Measurements from ENCODE around the gene KIF23. TPM values are rescaled to one million over a fixed set of nuclear protein-coding genes. Genes with fewer than 3 reads are reported as not detected.
A peak's percentile ranks its signal among the peaks of the same experiment; 100 is the strongest.

Gene KIF23
- total and polyA plus RNA-seq, 2 of the 4 experiments (the other 2 are of a cell fraction) = 37.7 to 56.1 TPM

- Histone ChIP-seq H3K4me1 (ENCODE audit: control insufficient read depth, insufficient read depth, low read length) (0 out of 2 replicates have a peak, but pooled peaks cover 3% of the 10 kb centered on the region), H4K5ac (ENCODE audit: low read depth, low read length) (no peak overlapping the region), H3K23ac (ENCODE audit: low read depth, low read length) (no peak overlapping the region), H2AFZ (replicated peaks; ENCODE audit: low read length, poor library complexity) (no peak overlapping the region), H3K79me1 (ENCODE audit: low read depth in 1 of 2, low read length in 2 of 2) (peaks cover 2 to 26% of the 10 kb centered on the region in 2 experiments; a peak in 3 of 4 replicates), H2BK5ac (ENCODE audit: low read depth, low read length, poor library complexity, severe bottlenecking) (peak overlapping the region; percentile 82), H3K36me3 (ENCODE audit: control insufficient read depth, insufficient read depth, low read length) (no peaks in the 10 kb centered on the region; the same call in 1 of the 2 replicates), H2BK20ac (ENCODE audit: low read depth, low read length) (no peak overlapping the region), H3K18ac (ENCODE audit: low read depth, low read length) (no peak overlapping the region), H4K20me1 (ENCODE audit: insufficient read depth, low read length) (peaks cover 14% of the 10 kb centered on the region), H3K14ac (replicated peaks; ENCODE audit: low read depth, low read length) (peak overlapping the region; percentile 15; the same call in 1 of the 2 replicates), H3K27me3 (ENCODE audit: control insufficient read depth, insufficient read depth, low read length) (no peaks in the 10 kb centered on the region), H2AK9ac (replicated peaks; ENCODE audit: low read depth, low read length, poor library complexity) (peak overlapping the region; percentile 16), H3K9me1 (ENCODE audit: insufficient read depth, low read length) (peaks cover 33% of the 10 kb centered on the region), H3K9me3 (ENCODE audit: control insufficient read depth, insufficient read depth, low read length) (no peaks in the 10 kb centered on the region), H4K91ac (ENCODE audit: insufficient read depth, low read depth, low read length) (no peak overlapping the region), H2BK120ac (ENCODE audit: low read depth, low read length) (no peak overlapping the region), H3K56ac (ENCODE audit: extremely low read depth, insufficient read depth, low read length) (no peak overlapping the region), H2AK5ac (ENCODE audit: low read depth, low read length) (peak overlapping the region; percentile 10; the same call in 1 of the 2 replicates), H2BK15ac (ENCODE audit: low read depth, low read length) (no peak overlapping the region), H3K4ac (ENCODE audit: low read depth, low read length) (no peak overlapping the region), H3K27ac (ENCODE audit: insufficient read depth, low read length) (no peak overlapping the region), H3K9ac (ENCODE audit: low read depth, low read length) (no peak overlapping the region), H4K8ac (ENCODE audit: low read depth in 2 of 2, low read length in 2 of 2) (no peak overlapping the region), H3K4me3 (ENCODE audit: insufficient read depth, low read depth, low read length) (no peak overlapping the region), H3K4me2 (ENCODE audit: low read depth, low read length) (no peak overlapping the region)
- DNase-seq = no peak
- intact Hi-C loops (cut with micrococcal nuclease) = no loop called here
- ChIA-PET CTCF (no interaction called here), POLR2A (ENCODE audit: unreplicated experiment) (no interaction called here)
- ATAC-seq (ENCODE audit: low read depth) = no peak
- WGBS, 2 experiments (ENCODE audit: extremely low coverage in 2 of 2, insufficient read length in 1 of 2) = 100% methylated on average over 1 of the region's 7 CpGs; no CpG with 5 or more reads in 1 of the 2 experiments
- no TSS peak for BruUV-seq (replicated peaks)
- TF ChIP-seq, protein P1, sequence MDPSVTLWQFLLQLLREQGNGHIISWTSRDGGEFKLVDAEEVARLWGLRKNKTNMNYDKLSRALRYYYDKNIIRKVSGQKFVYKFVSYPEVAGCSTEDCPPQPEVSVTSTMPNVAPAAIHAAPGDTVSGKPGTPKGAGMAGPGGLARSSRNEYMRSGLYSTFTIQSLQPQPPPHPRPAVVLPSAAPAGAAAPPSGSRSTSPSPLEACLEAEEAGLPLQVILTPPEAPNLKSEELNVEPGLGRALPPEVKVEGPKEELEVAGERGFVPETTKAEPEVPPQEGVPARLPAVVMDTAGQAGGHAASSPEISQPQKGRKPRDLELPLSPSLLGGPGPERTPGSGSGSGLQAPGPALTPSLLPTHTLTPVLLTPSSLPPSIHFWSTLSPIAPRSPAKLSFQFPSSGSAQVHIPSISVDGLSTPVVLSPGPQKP (IDR thresholded peaks at IDR 0.05; ENCODE audit: borderline replicate concordance, low read depth, low read length) = no peak
- no peak for TF ChIP-seq POLR2A (IDR thresholded peaks at IDR 0.05; ENCODE audit: low read depth, low read length)
- no peak for TF ChIP-seq CHD1 (IDR thresholded peaks at IDR 0.05; ENCODE audit: low read depth, low read length)
- TF ChIP-seq, protein P2, sequence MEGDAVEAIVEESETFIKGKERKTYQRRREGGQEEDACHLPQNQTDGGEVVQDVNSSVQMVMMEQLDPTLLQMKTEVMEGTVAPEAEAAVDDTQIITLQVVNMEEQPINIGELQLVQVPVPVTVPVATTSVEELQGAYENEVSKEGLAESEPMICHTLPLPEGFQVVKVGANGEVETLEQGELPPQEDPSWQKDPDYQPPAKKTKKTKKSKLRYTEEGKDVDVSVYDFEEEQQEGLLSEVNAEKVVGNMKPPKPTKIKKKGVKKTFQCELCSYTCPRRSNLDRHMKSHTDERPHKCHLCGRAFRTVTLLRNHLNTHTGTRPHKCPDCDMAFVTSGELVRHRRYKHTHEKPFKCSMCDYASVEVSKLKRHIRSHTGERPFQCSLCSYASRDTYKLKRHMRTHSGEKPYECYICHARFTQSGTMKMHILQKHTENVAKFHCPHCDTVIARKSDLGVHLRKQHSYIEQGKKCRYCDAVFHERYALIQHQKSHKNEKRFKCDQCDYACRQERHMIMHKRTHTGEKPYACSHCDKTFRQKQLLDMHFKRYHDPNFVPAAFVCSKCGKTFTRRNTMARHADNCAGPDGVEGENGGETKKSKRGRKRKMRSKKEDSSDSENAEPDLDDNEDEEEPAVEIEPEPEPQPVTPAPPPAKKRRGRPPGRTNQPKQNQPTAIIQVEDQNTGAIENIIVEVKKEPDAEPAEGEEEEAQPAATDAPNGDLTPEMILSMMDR (conservative IDR thresholded peaks at IDR 0.05; ENCODE audit: low read depth, low read length) = no peak
- no peak for TF ChIP-seq RAD21 (IDR thresholded peaks at IDR 0.05; ENCODE audit: low read length)
- TF ChIP-seq BHLHE40 (IDR thresholded peaks at IDR 0.05; ENCODE audit: low read depth, low read length) = no peak
- TF ChIP-seq NFE2L2 (IDR thresholded peaks at IDR 0.05; ENCODE audit: low read depth, low read length) = no peak
- TF ChIP-seq CEBPB (IDR thresholded peaks at IDR 0.05; ENCODE audit: low read depth, low read length) = no peak
- TF ChIP-seq FOS (IDR thresholded peaks at IDR 0.05; ENCODE audit: low read depth, low read length) = no peak
- TF ChIP-seq MXI1 (IDR thresholded peaks at IDR 0.05; ENCODE audit: borderline replicate concordance, low read depth, low read length) = no peak
- TF ChIP-seq USF2 (IDR thresholded peaks at IDR 0.05; ENCODE audit: low read depth, low read length) = no peak
- no peak for TF ChIP-seq MAZ (IDR thresholded peaks at IDR 0.05; ENCODE audit: borderline replicate concordance, low read depth, low read length)
- TF ChIP-seq SMC3 (IDR thresholded peaks at IDR 0.05; ENCODE audit: low read depth, low read length) = no peak
- no peak for TF ChIP-seq RCOR1 (IDR thresholded peaks at IDR 0.05; ENCODE audit: insufficient replicate concordance, low read length)
- no peak for TF ChIP-seq RFX5 (IDR thresholded peaks at IDR 0.05; ENCODE audit: low read depth, low read length)
- no peak for TF ChIP-seq MAFK (IDR thresholded peaks at IDR 0.05; ENCODE audit: low read depth, low read length)
- dilution Hi-C loops (cut with HindIII; ENCODE audit: low sequenced_read_pairs, unreplicated experiment) = no loop called here
- in situ Hi-C loops (cut with MboI; ENCODE audit: low sequenced_read_pairs) = no loop called here
Measured at GRCh38 chr15:69386284-69386683, 27.9 kb upstream of the KIF23 start.

Measured in IMR-90 (cell line).